GM18951 (cell line): ENCODE measurements around the gene DNAJB6.

Experiments
- POLR2A ChIP-seq: IDR thresholded peaks from 4 replicates; pipeline ENCODE4 v1.6.1; 2011; ENCODE audit warnings: mild to moderate bottlenecking; ENCODE audit not compliant: insufficient read length, insufficient read depth; ENCODE audit errors: extremely low read depth
- in situ Hi-C: fragments of 300-500 bp; cut with MboI; formaldehyde crosslinking; loops from one replicate; pipeline ENCODE4 v1.12.0; 2022; ENCODE audit warnings: low sequenced_read_pairs, mixed read lengths, inconsistent platforms; ENCODE audit not compliant: unreplicated experiment

DNAJB6 gene

GRCh38 chr7:157407512-157408257 is 70.9 kb downstream of the DNAJB6 start:
- in situ Hi-C loops: no loop called here
- no peak for TF ChIP-seq POLR2A

GRCh38 chr7:157408258-157409101 is 71.7 kb downstream of the DNAJB6 start:
- no peak for TF ChIP-seq POLR2A
- in situ Hi-C loops: no loop called here

- no peak for TF ChIP-seq POLR2A
- in situ Hi-C loops: no loop called here
Measured at GRCh38 chr7:157409149-157409752, 72.4 kb downstream of the DNAJB6 start.

GRCh38 chr7:157409753-157410727 is 73.2 kb downstream of the DNAJB6 start:
- TF ChIP-seq POLR2A: no peak
- in situ Hi-C loops: no loop called here

- in situ Hi-C loops: no loop called here
Measured at GRCh38 chr7:157410831-157411556, 74.2 kb downstream of the DNAJB6 start.

GRCh38 chr7:157411580-157411979 is 74.8 kb downstream of the DNAJB6 start:
- TF ChIP-seq POLR2A: no peak
- in situ Hi-C loops: no loop called here

More at GRCh38 chr7:157410831-157411556, 74.2 kb downstream of the DNAJB6 start:
- no peak for TF ChIP-seq POLR2A

GRCh38 chr7:157412021-157412443 is 75.2 kb downstream of the DNAJB6 start:
- in situ Hi-C loops: no loop called here
- no peak for TF ChIP-seq POLR2A

- TF ChIP-seq POLR2A: no peak
Measured at GRCh38 chr7:157412491-157413180, 75.8 kb downstream of the DNAJB6 start.

GRCh38 chr7:157413881-157414701 is 77.3 kb downstream of the DNAJB6 start:
- in situ Hi-C loops: no loop called here
- no peak for TF ChIP-seq POLR2A

More at GRCh38 chr7:157412491-157413180, 75.8 kb downstream of the DNAJB6 start:
- in situ Hi-C loops: no loop called here

GRCh38 chr7:157414702-157415096 is 77.9 kb downstream of the DNAJB6 start:
- in situ Hi-C loops: no loop called here
- TF ChIP-seq POLR2A: no peak

GRCh38 chr7:157415486-157415885 is 78.7 kb downstream of the DNAJB6 start:
- TF ChIP-seq POLR2A: no peak
- in situ Hi-C loops: no loop called here

- in situ Hi-C loops: no loop called here
- TF ChIP-seq POLR2A: no peak
Measured at GRCh38 chr7:157416011-157416410, 79.2 kb downstream of the DNAJB6 start.
